ENCODE data around the gene SLC39A1. TPM values are rescaled to one million over a fixed set of nuclear protein-coding genes. Genes with fewer than 3 reads are reported as not detected.
A peak's percentile ranks its signal among the peaks of the same experiment; 100 is the strongest.

The SLC39A1 gene
- total and polyA plus RNA-seq, 3 donors from 2014 or later = 46.5 to 62.5 (median 54.5) TPM

DNA sequence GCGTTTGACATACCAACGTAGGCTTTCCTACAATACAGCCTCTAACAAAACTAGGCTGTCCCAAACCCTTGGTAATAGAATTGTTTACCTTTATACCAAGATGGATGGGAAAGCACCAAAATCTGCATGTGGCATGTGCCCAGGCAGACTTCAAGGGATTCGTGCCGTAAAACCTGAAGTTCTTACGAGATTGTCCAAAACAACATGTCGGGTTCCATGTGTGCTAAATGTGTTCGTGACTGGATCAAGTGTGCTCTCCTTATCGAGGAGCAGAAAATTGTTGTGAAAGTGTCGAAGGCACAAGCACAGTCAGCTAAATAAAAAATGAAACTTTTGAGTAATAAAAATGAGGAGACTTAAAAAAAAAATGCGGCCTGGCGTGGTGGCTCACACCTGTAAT lies 32.3 kb upstream of the SLC39A1 start:
- Histone ChIP-seq H3K4me1 (peaks cover 14% of the 10 kb centered on the region), H3K9me3 (no peaks in the 10 kb centered on the region), H3K27me3 (no peaks in the 10 kb centered on the region), H3K27ac (no peak overlapping the region), H3K4me3 (no peak overlapping the region), H3K36me3 (ENCODE audit: low read depth, missing control alignments) (no peaks in the 10 kb centered on the region)
- DNase-seq = no peak
- 90 to 91% methylated on average over 11 of the region's 11 CpGs for WGBS, 2 donors
- TF ChIP-seq, protein P1, sequence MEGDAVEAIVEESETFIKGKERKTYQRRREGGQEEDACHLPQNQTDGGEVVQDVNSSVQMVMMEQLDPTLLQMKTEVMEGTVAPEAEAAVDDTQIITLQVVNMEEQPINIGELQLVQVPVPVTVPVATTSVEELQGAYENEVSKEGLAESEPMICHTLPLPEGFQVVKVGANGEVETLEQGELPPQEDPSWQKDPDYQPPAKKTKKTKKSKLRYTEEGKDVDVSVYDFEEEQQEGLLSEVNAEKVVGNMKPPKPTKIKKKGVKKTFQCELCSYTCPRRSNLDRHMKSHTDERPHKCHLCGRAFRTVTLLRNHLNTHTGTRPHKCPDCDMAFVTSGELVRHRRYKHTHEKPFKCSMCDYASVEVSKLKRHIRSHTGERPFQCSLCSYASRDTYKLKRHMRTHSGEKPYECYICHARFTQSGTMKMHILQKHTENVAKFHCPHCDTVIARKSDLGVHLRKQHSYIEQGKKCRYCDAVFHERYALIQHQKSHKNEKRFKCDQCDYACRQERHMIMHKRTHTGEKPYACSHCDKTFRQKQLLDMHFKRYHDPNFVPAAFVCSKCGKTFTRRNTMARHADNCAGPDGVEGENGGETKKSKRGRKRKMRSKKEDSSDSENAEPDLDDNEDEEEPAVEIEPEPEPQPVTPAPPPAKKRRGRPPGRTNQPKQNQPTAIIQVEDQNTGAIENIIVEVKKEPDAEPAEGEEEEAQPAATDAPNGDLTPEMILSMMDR (IDR thresholded peaks at IDR 0.05) = no peak
- TF ChIP-seq POLR2A (IDR thresholded peaks at IDR 0.05) = no peak
- intact Hi-C loops (cut with DNase I; ENCODE audit: low total_unique reads) = no loop called here

DNA sequence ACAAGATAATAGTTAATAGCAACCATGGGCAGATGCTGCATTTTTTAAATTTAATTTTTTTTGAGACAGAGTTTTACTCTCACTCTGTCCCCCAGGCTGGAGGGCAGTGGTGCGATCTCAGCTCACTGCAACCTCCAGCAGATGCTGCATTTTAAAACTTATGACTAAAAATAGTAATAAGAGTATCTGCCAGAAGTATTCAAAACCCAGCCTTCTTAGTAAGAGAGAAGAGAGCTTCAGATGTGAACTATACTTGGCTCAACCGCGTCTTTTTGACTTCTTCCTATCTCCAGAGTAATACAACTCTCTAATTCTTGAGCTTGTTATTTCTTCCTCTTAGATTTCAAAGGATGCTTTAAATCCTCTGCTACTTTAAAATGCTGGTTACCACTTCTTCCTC lies 31.9 kb upstream of the SLC39A1 start:
- H3K27me3 ChIP-seq = no peaks in the 10 kb centered on the region
- TF ChIP-seq POLR2A (IDR thresholded peaks at IDR 0.05) = no peak
- no peak for DNase-seq
- no peak overlapping the region for H3K4me3 ChIP-seq
- 62 to 66% methylated on average over 3 of the region's 3 CpGs for WGBS, 2 donors
- H3K27ac ChIP-seq = no peak overlapping the region
- H3K4me1 ChIP-seq = peaks cover 14% of the 10 kb centered on the region
- H3K9me3 ChIP-seq = no peaks in the 10 kb centered on the region
- intact Hi-C loops (cut with DNase I; ENCODE audit: low total_unique reads) = no loop called here
- no peaks in the 10 kb centered on the region for H3K36me3 ChIP-seq (ENCODE audit: low read depth, missing control alignments)

DNA sequence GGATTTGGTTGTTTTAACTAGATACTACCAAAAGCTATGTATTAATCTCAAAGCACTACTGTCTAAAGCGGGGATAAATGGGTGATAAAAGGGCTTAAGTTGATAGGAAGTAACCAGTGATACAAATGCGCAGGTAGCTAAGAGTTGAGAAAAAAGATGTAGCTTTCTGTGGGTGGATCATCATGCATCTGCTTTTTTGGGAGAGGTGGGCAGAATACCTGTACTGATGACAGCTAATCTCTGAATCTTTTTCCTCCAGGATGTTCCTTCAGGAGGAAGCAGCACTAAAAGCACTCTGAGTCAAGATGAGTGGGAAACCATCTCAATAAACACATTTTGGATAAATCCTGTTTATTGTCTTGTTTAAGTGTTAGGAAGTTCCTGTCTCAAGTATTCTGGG lies 28.5 kb upstream of the SLC39A1 start:
- TF ChIP-seq, protein P1 (IDR thresholded peaks at IDR 0.05) = no peak
- TF ChIP-seq POLR2A (IDR thresholded peaks at IDR 0.05) = no peak
- H3K4me1 ChIP-seq = peaks cover 20% of the 10 kb centered on the region
- H3K27me3 ChIP-seq = no peaks in the 10 kb centered on the region
- peak overlapping the region in 1 of 2 donors; percentile 95 for H3K4me3 ChIP-seq
- DNase-seq = no peak
- 60 to 65% methylated on average over 2 of the region's 2 CpGs for WGBS, 2 donors
- peak overlapping the region in 1 of 2 donors; percentile 95 for H3K27ac ChIP-seq
- no peaks in the 10 kb centered on the region for H3K9me3 ChIP-seq
- H3K36me3 ChIP-seq (ENCODE audit: low read depth, missing control alignments) = no peaks in the 10 kb centered on the region
- intact Hi-C loops (cut with DNase I; ENCODE audit: low total_unique reads) = no loop called here

DNA sequence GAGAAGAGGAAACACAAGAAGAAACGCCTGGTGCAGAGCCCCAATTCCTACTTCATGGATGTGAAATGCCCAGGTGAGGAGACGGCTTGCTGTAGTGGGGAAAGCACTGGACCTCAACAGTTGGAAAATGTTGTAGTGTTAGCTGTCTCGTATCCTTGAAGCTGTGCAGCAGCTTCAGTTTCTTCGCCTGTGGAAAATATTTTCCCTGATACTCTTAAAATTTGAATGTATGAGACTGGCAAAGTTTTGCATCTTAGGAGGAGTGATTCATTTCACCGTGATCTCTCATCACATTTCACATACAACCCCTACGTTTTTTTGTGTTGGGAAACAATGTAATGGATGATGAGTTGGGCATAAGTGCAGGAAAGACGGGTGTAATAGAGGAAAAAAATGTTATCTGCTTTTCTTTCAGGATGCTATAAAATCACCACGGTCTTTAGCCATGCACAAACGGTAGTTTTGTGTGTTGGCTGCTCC lies 27.9 kb upstream of the SLC39A1 start:
- Histone ChIP-seq H3K27ac (peak overlapping the region; percentile 95 to 98), H3K4me1 (peaks cover 20% of the 10 kb centered on the region), H3K36me3 (ENCODE audit: low read depth, missing control alignments) (no peaks in the 10 kb centered on the region), H3K27me3 (no peaks in the 10 kb centered on the region), H3K9me3 (no peaks in the 10 kb centered on the region), H3K4me3 (peak overlapping the region; percentile 82 to 95)
- WGBS, 2 donors = 6 to 7% methylated on average over 9 of the region's 9 CpGs
- intact Hi-C loops (cut with DNase I; ENCODE audit: low total_unique reads) = no loop called here
- TF ChIP-seq POLR2A (IDR thresholded peaks at IDR 0.05) = no peak
- TF ChIP-seq, protein P1 (IDR thresholded peaks at IDR 0.05) = no peak
- no peak for DNase-seq

DNA sequence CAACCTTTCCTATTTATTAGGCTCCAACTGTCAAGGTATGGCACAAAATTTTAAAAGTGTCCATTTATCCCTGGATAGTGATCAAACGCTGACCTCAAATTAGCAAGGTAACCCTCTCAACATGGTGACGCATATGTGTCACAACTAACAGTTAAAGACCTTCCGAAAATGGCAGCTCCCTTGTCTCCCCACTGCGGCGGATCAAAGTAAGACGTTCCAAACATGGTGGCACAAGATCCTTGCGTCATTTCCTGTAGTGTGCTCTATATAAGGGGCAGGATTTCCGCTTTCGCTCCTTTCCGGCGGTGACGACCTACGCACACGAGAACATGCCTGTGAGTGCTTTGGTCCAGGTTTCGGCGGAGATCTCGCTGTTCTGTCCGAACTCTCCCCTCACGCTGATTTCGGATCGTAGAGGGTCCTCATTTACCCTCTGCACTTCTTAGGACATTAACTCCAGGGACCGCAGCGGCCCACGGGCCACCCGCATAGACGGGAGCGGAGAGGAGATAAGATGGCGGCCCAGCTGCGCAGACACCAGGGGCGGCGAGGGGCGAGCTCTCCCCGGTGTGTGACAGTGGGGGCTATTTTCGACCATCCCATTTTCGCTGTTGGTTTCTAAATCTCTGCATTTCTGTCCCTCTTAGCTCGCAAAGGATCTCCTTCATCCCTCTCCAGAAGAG lies 27.3 kb upstream of the SLC39A1 start, which contains the start of gene RPS27:
TSS of gene RPS27 (plus strand) at position 295 of the 683 bp plus-strand sequence. CDS start at position 330, 35 bp downstream.
- intact Hi-C loops (cut with DNase I; ENCODE audit: low total_unique reads) = no loop called here
- WGBS, 2 donors = 0% methylated on average over 36 of the region's 36 CpGs
- no peaks in the 10 kb centered on the region for H3K36me3 ChIP-seq (ENCODE audit: low read depth, missing control alignments)
- H3K27ac ChIP-seq = peak within 1 kb of the TSS; percentile 95 to 98
- peak within 1 kb of the TSS; percentile 82 to 95 for H3K4me3 ChIP-seq
- H3K27me3 ChIP-seq = no peaks in the 10 kb centered on the region
- peaks cover 21% of the 10 kb centered on the region for H3K4me1 ChIP-seq
- no peaks in the 10 kb centered on the region for H3K9me3 ChIP-seq
- TF ChIP-seq, protein P1 (IDR thresholded peaks at IDR 0.05) = peak in 1 of 3 experiments; percentile 27
- peak; percentile 84 for TF ChIP-seq POLR2A (IDR thresholded peaks at IDR 0.05)
- DNase-seq = peak; percentile 95

All from testis (tissue), 3 donors.